Keratinocyte (primary cell): ENCODE measurements around the gene ATP5F1E. TPM values are rescaled to one million over a fixed set of nuclear protein-coding genes. Genes with fewer than 3 reads are reported as not detected.

Experiments
- DNase-seq: peaks from one replicate; pipeline ENCODE4 v3.0.0-alpha.2; 2011; ENCODE audit warnings: low read depth, missing footprints, low spot score
- FAIRE-seq: peaks from 2 replicates; lab custom pipeline; 2011; peaks lifted over from hg19 to GRCh38; lab: Jason Lieb, UNC
- H2AFZ ChIP-seq: 2 replicates; pipeline ENCODE4 v1.6.0; 2012; ENCODE audit warnings: low read length, control low read depth, inconsistent platforms; ENCODE audit not compliant: control insufficient read depth
- H3K27ac ChIP-seq: 2 replicates; pipeline ENCODE4 v1.5.1; 2011; ENCODE audit warnings: low read length; ENCODE audit not compliant: control insufficient read depth, insufficient read depth
- H3K27me3 ChIP-seq: 3 replicates; pipeline ENCODE4 v1.6.0; 2011; ENCODE audit warnings: low read length; ENCODE audit not compliant: control insufficient read depth, insufficient read depth; ENCODE audit errors: extremely low read depth
- H3K36me3 ChIP-seq, 2 experiments: 2 replicates in 1 of 2; 3 replicates in 1 of 2; pipeline ENCODE4 v1.5.1; 2011; ENCODE audit warnings: low read length in 2 of 2, mild to moderate bottlenecking in 1 of 2; ENCODE audit not compliant: control insufficient read depth in 2 of 2, insufficient read depth in 2 of 2; ENCODE audit errors: extremely low read depth in 1 of 2
- H3K4me1 ChIP-seq: 3 replicates; pipeline ENCODE4 v1.5.1; 2011; ENCODE audit warnings: low read length; ENCODE audit not compliant: control insufficient read depth, insufficient read depth; ENCODE audit errors: extremely low read depth
- H3K4me2 ChIP-seq: 3 replicates; pipeline ENCODE4 v1.6.0; 2011; ENCODE audit warnings: low read depth, low read length; ENCODE audit not compliant: control insufficient read depth, insufficient read depth; ENCODE audit errors: extremely low read depth
- H3K4me3 ChIP-seq, 3 experiments: fragments of 200-600 bp in 1 of 3; sonication (generic) in 1 of 3; 2 replicates in 2 of 3; 3 replicates in 1 of 3; pipeline ENCODE4 v1.5.1; 2011 to 2016; ENCODE audit warnings: low read length in 3 of 3, mild to moderate bottlenecking in 3 of 3, control low read depth in 2 of 3, inconsistent platforms in 1 of 3, low read depth in 1 of 3, mixed read lengths in 1 of 3, mixed run types in 1 of 3, moderate library complexity in 1 of 3; ENCODE audit not compliant: control insufficient read depth in 2 of 3, insufficient read depth in 2 of 3; ENCODE audit errors: extremely low read depth in 1 of 3
- H3K79me2 ChIP-seq: 2 replicates; pipeline ENCODE4 v1.6.0; 2012; ENCODE audit warnings: low read length; ENCODE audit not compliant: control insufficient read depth, insufficient read depth
- H3K9ac ChIP-seq: 3 replicates; pipeline ENCODE4 v1.6.0; 2011; ENCODE audit warnings: low read length; ENCODE audit not compliant: control insufficient read depth, insufficient read depth; ENCODE audit errors: extremely low read depth
- H3K9me1 ChIP-seq: 3 replicates; pipeline ENCODE4 v1.6.0; 2011; ENCODE audit warnings: low read length; ENCODE audit not compliant: control insufficient read depth, insufficient read depth; ENCODE audit errors: extremely low read depth
- H3K9me3 ChIP-seq: 2 replicates; pipeline ENCODE4 v1.5.1; 2012; ENCODE audit warnings: low read depth, low read length; ENCODE audit not compliant: control insufficient read depth
- H4K20me1 ChIP-seq: 3 replicates; pipeline ENCODE4 v1.6.0; 2011; ENCODE audit warnings: low read length; ENCODE audit not compliant: control insufficient read depth, insufficient read depth; ENCODE audit errors: extremely low read depth
- CTCF ChIP-seq, 3 experiments: IDR thresholded peaks in 1 of 3; conservative IDR thresholded peaks in 1 of 3; optimal IDR thresholded peaks in 1 of 3; 2 replicates in 2 of 3; 3 replicates in 1 of 3; pipeline versions ENCODE3 to v1.5.1; 2011; ENCODE audit warnings: low read length in 3 of 3, mild to moderate bottlenecking in 3 of 3, moderate library complexity in 2 of 3, control low read depth in 1 of 3, inconsistent platforms in 1 of 3; ENCODE audit not compliant: insufficient read depth in 2 of 3; ENCODE audit errors: extremely low read depth in 1 of 3
- EZH2 ChIP-seq: IDR thresholded peaks from one replicate; pipeline ENCODE4 v1.6.1; 2012; ENCODE audit warnings: inconsistent platforms, mild to moderate bottlenecking, low read length, moderate library complexity
- dilution Hi-C: fragments of 300-500 bp; cut with MboI; formaldehyde crosslinking; loops from one replicate; pipeline ENCODE4 v1.7.0; 2020; ENCODE audit warnings: low sequenced_read_pairs; ENCODE audit not compliant: extremely low pct_ligation_motif_present
- polyA plus RNA-seq, 5 experiments: library from polyadenylated mRNA; depleted of rRNA in 3 of 5; stranded (reverse) in 3 of 5; stranded (forward) in 1 of 5; unstranded in 1 of 5; fragments of >200 nt; gene quantifications; 1 replicate in 1 of 5; 2 replicates in 3 of 5; 3 replicates in 1 of 5; pipeline versions ENCODE4 v1.2.1 to v1.2.3, GENCODE V29; 2011 to 2012; ENCODE audit warnings: missing spikeins in 2 of 5, low read depth in 1 of 5, low replicate concordance in 1 of 5

Gene ATP5F1E
- polyA plus RNA-seq, 1 donor (not counting 4 experiments of a cell fraction or from before 2014, with no cell fraction given) = 99.7 TPM

DNA sequence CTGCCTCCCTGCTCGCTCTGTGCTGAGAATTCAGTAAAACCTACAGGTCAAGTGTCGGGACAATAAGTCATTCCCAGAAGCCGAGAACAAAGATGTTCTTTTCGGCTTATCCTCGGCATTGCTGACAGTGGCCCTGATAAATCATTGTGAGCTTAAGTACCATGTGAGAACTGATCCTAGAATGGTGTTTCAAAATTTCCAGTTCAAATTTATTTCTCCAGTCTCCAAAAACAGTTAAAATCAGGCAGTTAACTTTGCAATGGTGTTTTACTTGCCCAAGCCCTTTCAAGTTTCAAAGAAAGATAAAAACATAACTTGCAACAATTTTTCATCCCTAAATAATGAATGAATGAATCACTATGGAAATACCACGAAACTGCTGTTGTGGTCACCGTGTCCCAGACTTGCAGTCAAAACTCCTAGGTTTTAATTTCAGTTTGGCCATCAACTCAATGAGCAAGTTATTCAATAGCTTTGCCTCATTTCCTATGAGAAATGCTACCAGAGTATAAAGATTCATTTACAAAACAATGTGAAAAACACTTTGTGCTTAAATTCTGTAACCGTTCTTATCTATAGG lies 4.3 kb downstream of the ATP5F1E start:
- FAIRE-seq = no peak
- H2AFZ ChIP-seq = no peak overlapping the region
- no peak overlapping the region for H3K4me3 ChIP-seq
- no peaks in the 10 kb centered on the region for H3K27me3 ChIP-seq
- peaks cover 23 to 46% of the 10 kb centered on the region in 2 experiments for H3K36me3 ChIP-seq
- H3K4me2 ChIP-seq = no peak overlapping the region
- peaks cover 70% of the 10 kb centered on the region for H3K79me2 ChIP-seq
- dilution Hi-C loops = no loop called here
- H3K9me1 ChIP-seq = no peaks in the 10 kb centered on the region
- H3K9ac ChIP-seq = no peak overlapping the region
- no peak for TF ChIP-seq CTCF (optimal IDR thresholded peaks at IDR 0.05 in 1 of 3, IDR thresholded peaks at IDR 0.05 in 1 of 3, conservative IDR thresholded peaks at IDR 0.05 in 1 of 3; ENCODE audit: extremely low read depth in 1 of 3, insufficient read depth in 2 of 3, low read length in 3 of 3)
- TF ChIP-seq EZH2 = no peak
- no peak for DNase-seq
- peaks cover 3% of the 10 kb centered on the region for H4K20me1 ChIP-seq
- peaks cover 30% of the 10 kb centered on the region for H3K4me1 ChIP-seq
- no peaks in the 10 kb centered on the region for H3K9me3 ChIP-seq
- no peak overlapping the region for H3K27ac ChIP-seq

DNA sequence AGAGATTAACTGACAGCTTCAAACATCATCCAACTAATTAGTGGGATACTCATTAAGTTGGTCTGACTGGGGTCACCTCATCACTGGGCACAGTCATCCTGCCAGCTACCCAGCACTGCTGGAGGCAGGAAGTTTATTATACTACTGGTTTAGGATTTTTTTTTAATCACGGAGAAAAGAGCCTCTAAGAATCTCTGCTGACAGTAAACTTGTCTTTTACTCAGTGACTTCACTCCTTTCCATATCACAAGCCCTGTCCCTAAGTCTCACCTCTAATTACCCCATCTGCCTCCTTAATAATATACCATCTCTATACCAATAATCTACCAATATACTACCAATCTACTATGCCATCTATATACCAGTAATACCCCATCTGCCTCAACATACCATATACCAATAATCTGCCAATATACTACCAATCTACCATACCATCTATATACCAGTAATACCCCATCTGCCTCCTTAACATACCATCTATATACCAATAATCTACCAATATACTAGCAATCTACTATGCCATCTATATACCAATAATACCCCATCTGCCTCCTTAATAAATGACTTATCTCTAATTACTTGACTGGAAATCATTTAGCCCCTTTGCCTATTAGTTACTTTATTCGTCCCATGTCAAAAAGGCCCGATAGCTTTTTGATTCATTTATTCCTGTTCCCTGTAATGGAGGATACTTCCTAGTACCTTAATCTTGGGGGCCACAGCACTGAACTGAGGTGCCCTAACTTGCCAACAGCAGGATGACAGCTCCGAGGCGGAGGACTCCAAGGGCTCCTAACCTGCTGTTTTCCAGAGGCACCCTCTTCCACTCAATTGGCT lies 5.0 kb downstream of the ATP5F1E start:
- H3K9me1 ChIP-seq = no peaks in the 10 kb centered on the region
- no peak overlapping the region for H3K4me3 ChIP-seq
- peaks cover 27% of the 10 kb centered on the region for H3K4me1 ChIP-seq
- H4K20me1 ChIP-seq = peaks cover 3% of the 10 kb centered on the region
- dilution Hi-C loops = no loop called here
- no peaks in the 10 kb centered on the region for H3K27me3 ChIP-seq
- H3K9me3 ChIP-seq = no peaks in the 10 kb centered on the region
- H2AFZ ChIP-seq = no peak overlapping the region
- no peak overlapping the region for H3K4me2 ChIP-seq
- H3K79me2 ChIP-seq = peaks cover 70% of the 10 kb centered on the region
- TF ChIP-seq EZH2 = no peak
- TF ChIP-seq CTCF (optimal IDR thresholded peaks at IDR 0.05 in 1 of 3, IDR thresholded peaks at IDR 0.05 in 1 of 3, conservative IDR thresholded peaks at IDR 0.05 in 1 of 3; ENCODE audit: extremely low read depth in 1 of 3, insufficient read depth in 2 of 3, low read length in 3 of 3) = no peak
- no peak for FAIRE-seq
- peaks cover 25 to 50% of the 10 kb centered on the region in 2 experiments for H3K36me3 ChIP-seq
- H3K27ac ChIP-seq = no peak overlapping the region
- no peak for DNase-seq
- no peak overlapping the region for H3K9ac ChIP-seq
